Measurements from ENCODE around the gene COQ3. TPM values are rescaled to one million over a fixed set of nuclear protein-coding genes. Genes with fewer than 3 reads are reported as not detected.

The COQ3 gene
- total RNA-seq, 1 experiment from 2014 or later: 10.9 TPM

- Histone ChIP-seq H3K9me3 (ENCODE audit: control insufficient read depth, low read depth, low read length) (no peaks in the 10 kb centered on the region), H3K23me2 (ENCODE audit: insufficient read length, low read depth, low read length, poor library complexity, severe bottlenecking) (no peaks in the 10 kb centered on the region), H4K91ac (ENCODE audit: insufficient read length, low read depth, low read length) (no peak overlapping the region), H3K23ac (ENCODE audit: insufficient read length, low read depth, low read length) (no peak overlapping the region), H3K14ac (ENCODE audit: insufficient read depth, low read length) (no peak overlapping the region), H3K79me1 (ENCODE audit: insufficient read depth, low read depth, low read length, poor library complexity, severe bottlenecking) (no peaks in the 10 kb centered on the region), H3T11ph (ENCODE audit: low read length) (no peak overlapping the region), H2BK12ac (ENCODE audit: insufficient read length, low read depth, low read length) (no peak overlapping the region), H3K4ac (ENCODE audit: low read depth, low read length) (no peak overlapping the region), H2BK20ac (ENCODE audit: low read depth, low read length, poor library complexity, severe bottlenecking) (no peak overlapping the region), H2BK15ac (ENCODE audit: low read depth, low read length) (no peak overlapping the region), H2BK5ac (ENCODE audit: insufficient read length, low read length) (no peak overlapping the region), H2AK5ac (ENCODE audit: insufficient read length, low read length) (no peak overlapping the region), H3K27ac (ENCODE audit: insufficient read length, low read depth, low read length) (no peak overlapping the region), H3K4me2 (ENCODE audit: insufficient read depth, insufficient read length, low read length) (no peak overlapping the region), H3K4me1 (ENCODE audit: insufficient read depth, low read length) (no peaks in the 10 kb centered on the region), H4K8ac (replicated peaks; ENCODE audit: insufficient read length, low read depth, low read length) (no peak overlapping the region), H3K27me3 (ENCODE audit: insufficient read depth, low read length) (no peaks in the 10 kb centered on the region), H4K20me1 (ENCODE audit: control insufficient read depth, insufficient read depth, insufficient read length) (no peaks in the 10 kb centered on the region), H3K9ac (ENCODE audit: extremely low read depth, insufficient read length, low read length) (no peak overlapping the region), H3K79me2 (ENCODE audit: insufficient read depth, low read length) (no peaks in the 10 kb centered on the region), H4K5ac (ENCODE audit: insufficient read length, low read depth, low read length) (no peak overlapping the region), H3K56ac (ENCODE audit: insufficient read length, low read depth, low read length) (no peak overlapping the region), H3K18ac (ENCODE audit: insufficient read length, low read depth, low read length) (no peak overlapping the region), H2BK120ac (ENCODE audit: low read depth, low read length, poor library complexity, severe bottlenecking) (no peak overlapping the region), H2AFZ (ENCODE audit: low read length) (no peak overlapping the region)
- H3K27me3 Mint-ChIP-seq (ENCODE audit: low read depth): no peaks in the 10 kb centered on the region
- TF ChIP-seq CTCF (conservative IDR thresholded peaks at IDR 0.05): peak; percentile 77
- no peaks in the 10 kb centered on the region for H3K9me3 Mint-ChIP-seq
- no peak overlapping the region for H3K4me3 Mint-ChIP-seq
- no peak overlapping the region for H3K27ac Mint-ChIP-seq
- peaks cover 7 to 9% of the 10 kb centered on the region in 2 experiments; a peak in 3 of 4 replicates for H3K4me1 Mint-ChIP-seq
- no peak for DNase-seq
- peaks cover 0 to 6% (median 5%) of the 10 kb centered on the region in 3 experiments; a peak in 4 of 7 replicates for H3K36me3 Mint-ChIP-seq (ENCODE audit: insufficient read depth in 1 of 3, low read depth in 3 of 3)
- WGBS (ENCODE audit: extremely low coverage, insufficient read length, low lambda C conversion rate): no CpG with 5 or more reads among the region's 3 CpGs
These were observed 40.9 kb upstream of the COQ3 start for GRCh38 chr6:99434702-99435530.

Measured in H9 (cell line).